NCI-H2107 treated with DMSO at 0.1 percent for 48 hours (cell line): ENCODE measurements around the gene RPLP2.

Experiments
- DNase-seq: peaks from one replicate; lab custom pipeline; 2025; ENCODE audit not compliant: unreplicated experiment; lab: John Stamatoyannopoulos, UW

The RPLP2 gene

GRCh38 chr11:821512-822371 lies 12.0 kb downstream of the RPLP2 start:
- DNase-seq, result no peak

GRCh38 chr11:823441-824291 lies 13.9 kb downstream of the RPLP2 start:
- no peak for DNase-seq

- DNase-seq, result no peak
Measured at GRCh38 chr11:824292-824880, 14.6 kb downstream of the RPLP2 start.

- no peak for DNase-seq
Measured at GRCh38 chr11:824942-825341, 15.2 kb downstream of the RPLP2 start.

GRCh38 chr11:825366-826226 lies 15.8 kb downstream of the RPLP2 start:
- DNase-seq, result no peak

- DNase-seq, result no peak
Measured at GRCh38 chr11:826227-826621, 16.5 kb downstream of the RPLP2 start.

- DNase-seq, result no peak
Measured at GRCh38 chr11:826836-827145, 17.0 kb downstream of the RPLP2 start.

GRCh38 chr11:827146-827896 lies 17.6 kb downstream of the RPLP2 start:
- no peak for DNase-seq

- no peak for DNase-seq
Measured at GRCh38 chr11:827897-828192, 18.1 kb downstream of the RPLP2 start, which contains the start of gene CRACR2B. Gene CRACR2B, plus strand, starts transcription at chr11:827919. Its CDS starts 689 bp downstream, at chr11:828608.

GRCh38 chr11:828506-829175 lies 18.9 kb downstream of the RPLP2 start:
- DNase-seq, result no peak

GRCh38 chr11:829176-829846 lies 19.5 kb downstream of the RPLP2 start:
- no peak for DNase-seq

- DNase-seq, result no peak
Measured at GRCh38 chr11:829847-830294, 20.1 kb downstream of the RPLP2 start.

- peak; percentile 22 for DNase-seq
Measured at GRCh38 chr11:830295-831117, 20.7 kb downstream of the RPLP2 start.

GRCh38 chr11:831118-831864 lies 21.5 kb downstream of the RPLP2 start:
- DNase-seq, result no peak

- DNase-seq, result no peak
Measured at GRCh38 chr11:831961-832528, 22.3 kb downstream of the RPLP2 start.

- DNase-seq, result no peak
Measured at GRCh38 chr11:832529-833113, 22.9 kb downstream of the RPLP2 start, which contains the start of gene CD151. Gene CD151, plus strand, starts transcription at chr11:832952. Its CDS starts 3,118 bp downstream, at chr11:836070.
